ENCODE data around the gene DRAM1.

DRAM1 gene

DNA sequence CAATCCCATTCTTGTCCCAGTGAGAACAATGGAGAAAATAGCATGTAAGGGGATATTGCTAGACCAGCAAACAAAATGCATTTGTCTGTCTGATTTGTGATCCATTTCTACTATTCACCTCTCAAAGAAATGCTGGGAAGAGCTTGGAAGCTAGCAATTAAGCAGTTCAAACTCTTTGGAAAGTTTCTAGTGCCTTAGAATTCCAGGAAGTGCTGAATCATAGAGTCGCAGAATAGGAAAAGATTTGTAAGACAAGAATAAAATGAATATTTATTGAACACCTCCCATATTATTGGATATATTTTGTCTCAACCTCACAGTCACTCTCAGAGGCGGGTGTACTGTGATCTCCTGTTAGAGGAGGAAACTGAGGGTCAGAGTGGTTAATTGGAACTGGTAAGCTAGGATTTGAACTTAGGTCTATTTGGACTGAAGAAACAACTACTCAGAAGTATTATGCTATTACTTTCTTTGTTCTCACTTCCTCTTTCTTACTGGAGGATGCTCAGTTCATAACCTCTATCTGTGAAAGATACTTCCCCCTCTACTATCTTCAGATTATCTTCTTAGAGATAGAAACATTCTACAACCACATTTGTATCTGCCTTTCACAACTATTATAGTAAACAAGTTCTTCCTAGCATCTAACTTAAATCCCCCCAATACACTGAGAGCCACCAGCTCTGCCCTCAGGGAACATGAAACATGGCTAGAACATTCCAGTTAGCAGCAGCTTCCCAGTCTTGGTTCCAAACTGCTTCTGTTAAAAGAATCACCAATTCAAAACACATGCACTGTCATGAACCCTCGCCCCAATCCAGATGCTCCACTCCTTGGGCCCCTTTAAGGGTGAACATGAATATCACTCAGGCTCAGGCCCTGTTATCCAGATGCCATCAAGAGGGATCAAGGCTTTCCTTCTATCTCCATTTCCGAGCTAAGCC is 64.2 kb downstream of the DRAM1 start:
- no peak for DNase-seq (ENCODE audit: low spot score)

DNA sequence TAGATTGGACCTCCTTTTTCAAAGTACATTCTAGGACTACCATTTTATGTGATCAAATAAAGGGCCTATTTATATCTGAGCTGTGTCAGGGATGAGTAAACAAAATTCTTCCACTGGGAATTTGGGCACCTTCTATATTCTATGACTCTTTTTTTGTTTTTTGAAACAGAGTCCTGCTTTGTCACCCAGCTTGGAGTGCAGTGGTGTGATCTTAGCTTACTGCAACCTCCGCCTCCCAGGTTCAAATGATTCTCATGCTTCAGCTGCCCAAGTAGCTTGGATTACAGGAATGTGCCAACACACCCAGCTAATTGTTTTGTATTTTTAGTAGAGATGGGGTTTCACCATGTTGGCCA is 64.8 kb downstream of the DRAM1 start:
- no peak for DNase-seq (ENCODE audit: low spot score)

DNA sequence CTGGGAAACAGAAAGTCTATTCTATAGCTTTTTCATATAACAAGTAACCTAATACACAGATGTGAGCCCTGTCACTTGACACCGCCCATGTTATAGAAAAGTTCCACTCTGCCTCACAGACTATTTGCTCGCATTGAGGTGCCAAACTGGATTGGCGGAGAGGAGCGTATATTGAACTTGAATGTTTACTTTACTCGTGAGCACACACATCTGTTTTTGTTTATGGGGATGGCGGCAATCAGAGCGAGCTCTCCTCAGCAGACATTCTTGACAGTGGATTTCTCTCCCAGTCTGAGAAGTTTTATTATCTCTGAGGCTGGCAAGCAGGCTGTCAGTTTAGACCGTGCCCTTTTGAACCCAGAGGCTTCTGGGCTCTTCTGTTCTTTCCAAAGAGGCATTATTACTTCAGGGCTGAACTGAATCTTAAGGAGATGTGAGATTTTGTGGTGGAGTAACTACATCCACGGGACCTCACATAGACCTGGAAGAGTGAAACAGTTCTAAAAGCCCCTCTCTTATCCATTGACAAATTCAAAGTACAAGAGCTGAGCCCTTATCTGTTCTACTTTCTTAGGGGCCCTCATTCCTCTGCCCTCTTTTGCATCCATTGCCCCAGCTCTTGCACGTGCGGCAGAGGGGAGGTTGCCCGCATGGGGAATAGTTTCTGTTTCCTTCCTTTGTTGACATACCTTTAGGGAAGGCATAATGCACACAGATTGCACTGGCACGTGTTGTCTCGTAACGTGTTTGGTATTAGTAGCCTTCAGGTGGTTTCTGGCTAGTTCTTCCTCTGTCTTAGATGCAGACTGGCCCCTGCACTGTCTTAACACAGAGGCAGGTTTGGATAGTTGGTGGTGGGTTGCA is 68.2 kb downstream of the DRAM1 start:
- DNase-seq (ENCODE audit: low spot score): no peak

DNA sequence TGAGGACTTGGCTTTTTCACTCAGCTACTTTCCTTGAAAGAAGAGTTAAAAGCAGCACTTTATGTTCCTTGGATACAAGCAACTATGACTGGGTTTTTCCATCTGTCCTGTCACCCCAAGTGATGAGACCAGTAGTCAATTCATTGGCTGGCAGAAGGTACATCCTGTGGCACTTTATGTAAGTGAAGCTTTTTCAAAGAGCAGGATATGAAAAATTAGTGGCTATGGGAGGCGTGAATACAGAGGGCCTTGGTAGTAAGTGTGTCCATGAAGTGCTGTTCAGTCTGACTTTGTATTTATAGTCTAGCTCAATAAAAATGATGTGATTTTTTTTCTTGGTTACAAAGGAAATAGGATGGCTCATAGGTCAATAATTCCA is 68.8 kb downstream of the DRAM1 start:
- no peak for DNase-seq (ENCODE audit: low spot score)

DNA sequence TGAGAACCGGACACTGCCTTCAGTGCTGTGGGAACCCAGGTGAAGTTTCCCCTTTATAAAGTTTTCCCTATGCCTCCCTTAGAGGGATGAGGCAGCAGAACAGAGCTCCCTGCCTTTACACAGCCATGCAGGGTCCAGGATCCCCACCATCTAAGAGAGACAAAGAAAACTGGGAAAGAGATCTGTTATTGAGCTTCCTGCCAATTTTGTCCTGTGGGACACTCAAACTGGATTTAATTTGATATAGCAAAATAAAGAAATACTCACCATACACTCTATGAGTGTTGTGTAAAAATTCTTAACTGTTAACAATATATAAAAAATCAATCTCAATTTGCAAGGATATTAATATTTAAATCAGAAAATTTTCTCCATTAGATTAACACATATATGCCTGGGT is 69.9 kb downstream of the DRAM1 start:
- DNase-seq (ENCODE audit: low spot score): no peak

DNA sequence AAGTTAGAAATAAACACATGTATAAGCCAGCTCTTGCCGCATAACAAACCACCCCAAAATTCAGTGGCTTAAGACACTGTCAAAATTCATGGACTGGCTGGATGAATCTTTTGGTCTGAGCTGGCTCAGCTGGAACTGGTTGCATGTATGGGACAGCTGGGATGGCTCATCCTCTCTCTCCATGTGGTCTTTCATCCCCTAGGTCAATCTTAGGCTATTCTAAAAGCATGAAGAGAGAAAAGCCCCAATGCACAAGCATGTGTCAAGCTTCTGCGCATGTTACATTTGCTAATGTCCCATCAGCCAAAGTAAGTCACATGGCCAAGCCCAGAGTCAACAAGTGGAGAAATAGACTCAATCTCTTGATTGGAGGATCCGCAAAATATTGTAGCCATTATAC is 71.0 kb downstream of the DRAM1 start:
- DNase-seq (ENCODE audit: low spot score): no peak

DNA sequence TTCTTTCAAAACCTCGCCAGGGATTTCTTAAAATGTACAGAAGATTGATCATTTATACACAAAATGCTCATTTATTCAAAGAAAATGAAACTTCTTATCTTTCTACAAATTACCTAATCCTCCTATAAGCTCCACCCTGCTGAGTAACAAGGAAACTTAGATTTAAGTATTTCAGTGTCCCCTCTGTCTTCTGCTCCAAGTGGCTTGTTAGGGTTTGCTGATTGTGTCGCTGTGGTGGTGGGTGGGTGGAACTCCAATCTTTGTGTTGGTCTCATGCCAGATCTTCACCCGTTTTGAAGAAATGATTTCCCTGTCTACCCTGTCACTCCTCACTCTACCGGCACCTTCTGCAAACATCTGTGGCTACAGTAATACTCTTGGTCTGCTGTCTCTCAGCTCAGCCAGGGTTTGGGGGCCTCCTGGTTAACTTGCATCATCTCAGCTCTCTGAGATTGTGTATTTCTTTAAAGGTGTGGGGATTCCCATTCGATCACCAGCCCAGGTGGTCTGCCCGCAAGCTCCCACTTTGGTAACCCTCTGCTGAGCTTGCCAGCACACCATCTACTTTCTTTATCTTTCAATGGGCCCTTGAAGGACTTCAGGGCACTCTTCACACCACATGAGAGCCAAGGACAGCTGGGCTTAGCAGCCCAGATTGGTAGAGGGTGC is 73.8 kb downstream of the DRAM1 start:
- no peak for DNase-seq (ENCODE audit: low spot score)

DNA sequence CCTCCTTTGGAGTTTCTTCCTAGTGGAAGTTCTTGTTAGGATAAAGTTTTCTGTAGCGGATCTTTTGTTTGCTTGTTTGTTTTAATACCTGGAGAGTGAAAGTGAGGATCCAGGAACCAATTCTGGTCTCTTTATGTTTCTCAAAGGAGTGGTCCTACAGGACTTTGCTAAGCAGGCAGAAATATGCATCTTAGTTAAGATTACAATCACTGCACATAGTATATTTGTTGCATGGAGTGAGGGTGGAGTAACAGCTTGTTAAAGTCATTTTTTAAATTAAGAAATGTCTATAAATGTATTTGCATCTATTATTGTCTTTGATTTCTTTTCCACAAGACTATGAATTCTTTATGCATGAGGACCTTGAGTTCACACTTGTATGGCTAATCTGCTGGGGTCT is 76.7 kb downstream of the DRAM1 start:
- DNase-seq (ENCODE audit: low spot score): no peak

DNA sequence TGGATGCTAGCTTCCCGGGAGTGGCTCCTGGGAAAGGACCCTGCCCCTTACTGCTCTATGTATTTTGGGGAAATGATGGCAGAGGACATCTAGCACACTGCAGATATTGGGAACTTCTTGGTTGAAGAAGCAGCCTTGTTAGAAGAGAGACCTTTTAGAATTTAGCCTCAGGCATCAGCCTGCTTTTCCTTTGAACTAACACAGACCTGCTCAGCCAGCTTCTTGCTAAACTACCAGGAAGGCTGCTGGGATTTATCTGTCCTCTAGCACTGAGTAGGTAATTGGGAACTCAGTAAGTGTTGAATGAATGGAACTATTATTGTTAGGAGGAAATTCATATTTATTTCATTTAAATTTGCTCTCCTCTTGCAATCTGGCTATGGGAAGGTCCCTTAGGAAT is 77.3 kb downstream of the DRAM1 start:
- no peak for DNase-seq (ENCODE audit: low spot score)

DNA sequence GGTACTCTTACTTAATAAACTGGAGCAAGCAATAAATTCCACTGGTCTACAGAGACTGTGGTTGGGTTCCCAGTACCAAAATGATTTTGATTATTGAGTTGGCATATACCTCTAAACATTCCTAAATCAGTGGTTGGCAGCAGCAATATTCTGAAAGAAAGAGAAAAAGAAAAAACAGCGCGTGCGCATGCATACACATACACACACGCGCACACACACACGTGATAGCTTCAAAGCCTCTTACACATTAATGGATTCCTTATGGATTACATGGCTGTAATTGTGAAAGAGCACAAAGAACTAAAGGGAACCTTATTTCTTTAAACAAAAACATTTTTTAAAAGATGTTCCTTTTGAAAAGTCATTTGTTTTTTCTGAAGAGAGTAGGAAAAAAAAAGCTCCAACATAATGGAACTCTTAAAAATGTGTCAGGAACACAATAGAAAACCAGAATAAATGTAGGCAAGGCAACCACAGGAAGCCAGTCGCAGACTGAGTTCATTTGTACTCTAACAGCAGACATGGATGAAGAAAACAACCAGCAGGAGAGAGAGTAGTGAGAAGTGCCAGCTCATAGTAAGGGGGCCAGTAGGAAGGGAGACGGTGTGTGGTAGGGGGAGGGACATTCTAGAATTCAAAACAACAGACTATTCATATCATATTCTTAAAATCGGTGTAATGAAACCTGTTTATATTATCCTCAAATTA is 80.0 kb downstream of the DRAM1 start:
- DNase-seq (ENCODE audit: low spot score): no peak

DNA sequence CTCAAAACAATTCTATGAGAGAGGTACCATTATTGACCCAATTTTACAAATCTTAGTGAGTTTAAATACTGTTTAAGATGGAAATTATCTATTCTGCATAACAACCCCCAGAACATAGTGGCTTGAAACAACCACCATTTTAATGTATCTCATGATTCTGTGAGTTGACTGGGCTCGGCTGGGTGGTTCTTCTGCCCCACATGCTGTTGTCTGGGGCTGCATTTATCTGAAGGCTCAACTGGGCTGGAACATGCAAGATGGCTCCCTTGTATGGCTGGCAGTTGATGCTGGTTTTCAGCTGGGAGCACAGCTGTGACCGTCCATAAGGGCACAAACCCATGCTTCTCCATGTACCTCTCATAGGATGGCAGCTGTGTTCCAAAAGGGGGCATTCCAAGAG is 82.2 kb downstream of the DRAM1 start:
- DNase-seq (ENCODE audit: low spot score): no peak

DNA sequence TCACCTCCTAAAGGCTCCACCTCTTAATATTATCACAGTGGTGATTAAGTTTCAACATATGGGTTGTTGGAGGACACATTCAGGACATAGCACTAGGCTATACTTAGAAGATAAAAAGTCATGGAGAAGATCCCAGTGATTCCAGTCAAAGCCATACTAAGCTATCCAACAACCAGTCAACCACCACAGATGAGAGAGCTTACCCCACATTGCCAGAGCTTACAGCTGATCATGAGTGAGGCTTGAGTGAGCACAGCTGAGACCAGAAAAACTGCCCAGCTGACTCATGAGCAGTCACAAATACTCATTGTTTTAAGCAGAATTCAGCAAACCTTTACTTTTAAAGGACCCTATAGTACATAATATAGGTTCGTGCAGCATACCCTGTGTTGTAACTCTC is 85.1 kb downstream of the DRAM1 start:
- DNase-seq (ENCODE audit: low spot score): no peak

DNA sequence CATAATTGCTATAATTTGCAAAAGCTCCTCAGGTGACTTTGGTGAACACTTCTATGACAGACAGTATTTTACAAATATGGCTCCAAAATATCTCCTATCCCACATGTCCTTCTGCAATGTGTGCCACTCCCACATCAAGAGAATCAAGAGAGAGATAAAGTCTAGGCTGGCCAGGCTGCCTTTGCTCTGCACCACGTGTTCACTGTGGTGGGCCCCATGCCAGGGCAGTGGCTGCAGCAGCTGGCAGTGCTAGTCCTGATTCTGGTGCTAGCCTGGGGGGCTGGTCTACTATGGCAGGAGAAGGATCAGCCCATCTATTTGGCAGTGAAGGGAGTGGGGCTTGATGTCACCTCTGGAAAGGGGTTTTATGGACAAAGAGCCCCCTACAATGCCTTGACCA is 86.3 kb downstream of the DRAM1 start:
- DNase-seq (ENCODE audit: low spot score): no peak

DNA sequence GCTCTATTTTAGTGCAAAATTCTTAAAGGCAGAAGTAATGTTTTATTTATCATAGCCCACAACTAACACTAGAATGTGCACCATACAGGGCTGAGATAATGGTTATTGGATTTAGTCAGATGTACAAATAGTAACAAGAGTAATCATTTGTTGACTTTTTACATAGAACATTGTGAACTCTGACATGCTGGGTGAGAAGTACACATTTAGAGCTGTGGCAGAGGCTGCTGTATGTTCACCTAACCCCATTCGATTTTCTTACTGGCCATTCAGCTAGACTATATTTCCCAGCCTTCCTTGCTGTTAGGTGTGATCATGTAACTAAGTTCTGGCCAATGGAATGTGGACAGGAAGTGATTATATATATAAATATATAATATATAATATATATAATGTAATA is 89.1 kb downstream of the DRAM1 start:
- no peak for DNase-seq (ENCODE audit: low spot score)

DNA sequence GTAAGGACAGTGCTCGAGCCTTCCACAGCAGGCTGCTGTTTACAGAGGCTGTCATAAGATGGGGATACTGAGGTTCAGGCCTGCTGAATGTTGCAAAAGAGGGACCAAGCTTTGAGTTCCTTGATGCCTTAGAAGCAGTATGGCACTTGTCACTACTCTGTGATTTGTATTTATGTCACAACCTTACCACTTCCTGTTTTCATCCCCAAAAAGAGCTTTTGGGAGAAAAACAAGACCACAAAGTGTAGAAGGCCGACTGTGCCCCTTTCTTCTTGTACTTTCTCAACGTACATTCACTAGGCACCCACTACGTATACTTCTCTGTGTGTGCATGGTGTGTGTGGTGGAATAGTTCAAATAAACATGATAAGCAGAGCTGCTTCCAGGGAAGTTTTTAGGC is 90.1 kb downstream of the DRAM1 start:
- DNase-seq (ENCODE audit: low spot score): no peak

DNA sequence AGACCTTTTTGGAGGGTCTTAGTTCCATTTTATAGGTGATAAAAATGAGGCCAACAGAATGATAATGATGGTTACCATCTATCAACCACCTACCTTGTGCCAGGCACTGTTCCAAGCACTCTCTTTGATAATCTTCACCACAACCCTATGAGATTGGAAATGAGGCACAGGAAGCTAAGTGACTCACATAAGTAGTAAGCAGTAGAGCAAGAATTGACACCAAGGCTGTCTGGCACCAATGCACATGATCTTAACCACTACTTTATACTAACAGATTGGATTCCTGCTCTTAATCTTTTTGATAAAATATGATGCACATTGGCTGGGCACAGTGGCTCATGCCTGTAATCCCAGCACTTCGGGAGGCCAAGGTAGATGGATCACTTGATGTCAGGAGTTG is 91.4 kb downstream of the DRAM1 start:
- no peak for DNase-seq (ENCODE audit: low spot score)

All from iPS-NIHi11 (cell line).